MCF 10A (cell line): ENCODE measurements around the gene NTM. TPM values are rescaled to one million over a fixed set of nuclear protein-coding genes. Genes with fewer than 3 reads are reported as not detected.

Experiments used
- BruUV-seq: library from RNA; stranded (reverse); fragments of 400-500 nt; replicated peaks from 2 replicates; lab custom pipeline; 2021; lab: Mats Ljungman, UMichigan
- CTCF ChIA-PET: fragments of 300-600 bp; sonication (Branson Sonifier 250); formaldehyde crosslinking; extraction: SDS; loops from one replicate; lab custom pipeline; 2021; ENCODE audit warnings: antibody characterized with exemption, inconsistent platforms; lab: Yijun Ruan, JAX
- POLR2A ChIA-PET: fragments of 300-600, 350-650 bp; sonication (Branson Sonifier 250); formaldehyde crosslinking; extraction: SDS; loops from one replicate; lab custom pipeline; 2020; ENCODE audit warnings: antibody characterized with exemption, inconsistent platforms; lab: Yijun Ruan, JAX
- DNase-seq: peaks from one replicate; pipeline ENCODE4 v3.0.0-alpha.2; 2018; ENCODE audit not compliant: unreplicated experiment
- H3K27ac Mint-ChIP-seq: one replicate; pipeline ENCODE4 v1.8.0; 2022; ENCODE audit warnings: mild to moderate bottlenecking, low read depth, mixed read lengths; ENCODE audit not compliant: unreplicated experiment
- H3K27me3 Mint-ChIP-seq: one replicate; pipeline ENCODE4 v1.8.0; 2022; ENCODE audit warnings: mixed read lengths; ENCODE audit not compliant: insufficient read depth, unreplicated experiment
- H3K36me3 Mint-ChIP-seq: one replicate; pipeline ENCODE4 v1.8.0; 2022; ENCODE audit warnings: mild to moderate bottlenecking, moderate library complexity, mixed read lengths; ENCODE audit not compliant: insufficient read depth, unreplicated experiment
- H3K4me1 Mint-ChIP-seq: one replicate; pipeline ENCODE4 v1.8.0; 2022; ENCODE audit warnings: mixed read lengths; ENCODE audit not compliant: insufficient read depth, unreplicated experiment
- H3K4me3 Mint-ChIP-seq: one replicate; pipeline ENCODE4 v1.8.0; 2022; ENCODE audit warnings: mild to moderate bottlenecking, moderate library complexity, mixed read lengths; ENCODE audit not compliant: unreplicated experiment
- H3K9me3 Mint-ChIP-seq: one replicate; pipeline ENCODE4 v1.8.0; 2022; ENCODE audit warnings: mixed read lengths; ENCODE audit not compliant: unreplicated experiment
- intact Hi-C: fragments of 100-400 bp; cut with micrococcal nuclease; formaldehyde crosslinking; loops from 2 replicates; pipeline ENCODE4 v1.14.1; 2022
- total RNA-seq: library from RNA; stranded (reverse); gene quantifications from 2 replicates; pipeline ENCODE4 v1.2.3, GENCODE V29; 2022
- TF ChIP-seq, protein P1 (sequence below): fragments of 200-600 bp; IDR thresholded peaks from one replicate; pipeline ENCODE4 v1.8.0; 2022; ENCODE audit warnings: antibody characterized with exemption, mild to moderate bottlenecking; ENCODE audit not compliant: unreplicated experiment

NTM gene
- total RNA-seq, 1 experiment from 2014 or later = not detected

DNA sequence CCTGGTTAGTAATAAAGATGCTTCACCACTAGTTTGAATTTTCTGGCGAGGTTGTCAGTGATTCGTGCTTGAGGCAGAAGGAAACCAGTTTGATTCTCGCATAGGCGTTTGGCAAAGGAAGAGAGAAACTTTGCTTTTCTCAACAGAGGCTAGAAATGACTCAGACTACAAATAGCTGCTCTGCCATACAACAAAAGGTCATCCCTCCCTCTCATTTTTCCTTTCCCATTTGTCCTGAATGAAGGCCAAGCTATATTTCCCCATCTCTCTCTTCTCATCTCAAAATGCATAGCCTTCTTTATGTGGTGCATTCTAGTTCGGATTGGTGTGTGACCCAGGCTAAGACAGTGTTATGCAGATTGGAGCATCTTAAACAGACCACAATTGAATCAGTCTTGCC, 741.4 kb downstream of the NTM start:
- H3K4me3 Mint-ChIP-seq = no peak overlapping the region
- H3K4me1 Mint-ChIP-seq = no peaks in the 10 kb centered on the region
- H3K9me3 Mint-ChIP-seq = peaks cover 37% of the 10 kb centered on the region
- no peak for DNase-seq
- no peaks in the 10 kb centered on the region for H3K27me3 Mint-ChIP-seq
- ChIA-PET CTCF (no interaction called here), POLR2A (no interaction called here)
- TF ChIP-seq, protein P1, sequence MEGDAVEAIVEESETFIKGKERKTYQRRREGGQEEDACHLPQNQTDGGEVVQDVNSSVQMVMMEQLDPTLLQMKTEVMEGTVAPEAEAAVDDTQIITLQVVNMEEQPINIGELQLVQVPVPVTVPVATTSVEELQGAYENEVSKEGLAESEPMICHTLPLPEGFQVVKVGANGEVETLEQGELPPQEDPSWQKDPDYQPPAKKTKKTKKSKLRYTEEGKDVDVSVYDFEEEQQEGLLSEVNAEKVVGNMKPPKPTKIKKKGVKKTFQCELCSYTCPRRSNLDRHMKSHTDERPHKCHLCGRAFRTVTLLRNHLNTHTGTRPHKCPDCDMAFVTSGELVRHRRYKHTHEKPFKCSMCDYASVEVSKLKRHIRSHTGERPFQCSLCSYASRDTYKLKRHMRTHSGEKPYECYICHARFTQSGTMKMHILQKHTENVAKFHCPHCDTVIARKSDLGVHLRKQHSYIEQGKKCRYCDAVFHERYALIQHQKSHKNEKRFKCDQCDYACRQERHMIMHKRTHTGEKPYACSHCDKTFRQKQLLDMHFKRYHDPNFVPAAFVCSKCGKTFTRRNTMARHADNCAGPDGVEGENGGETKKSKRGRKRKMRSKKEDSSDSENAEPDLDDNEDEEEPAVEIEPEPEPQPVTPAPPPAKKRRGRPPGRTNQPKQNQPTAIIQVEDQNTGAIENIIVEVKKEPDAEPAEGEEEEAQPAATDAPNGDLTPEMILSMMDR = no peak
- H3K27ac Mint-ChIP-seq = no peak overlapping the region
- no TSS peak for BruUV-seq
- no peaks in the 10 kb centered on the region for H3K36me3 Mint-ChIP-seq
- intact Hi-C loops = no loop called here

GRCh38 chr11:132112846-132113245, 742.4 kb downstream of the NTM start:
- no peak for DNase-seq
- Mint-ChIP-seq H3K27ac (no peak overlapping the region), H3K4me1 (no peaks in the 10 kb centered on the region), H3K4me3 (no peak overlapping the region), H3K27me3 (no peaks in the 10 kb centered on the region), H3K9me3 (peaks cover 33% of the 10 kb centered on the region), H3K36me3 (no peaks in the 10 kb centered on the region)
- intact Hi-C loops = no loop called here
- POLR2A ChIA-PET = no interaction called here
- CTCF ChIA-PET = no interaction called here
- TF ChIP-seq, protein P1 = no peak
- no TSS peak for BruUV-seq

DNA sequence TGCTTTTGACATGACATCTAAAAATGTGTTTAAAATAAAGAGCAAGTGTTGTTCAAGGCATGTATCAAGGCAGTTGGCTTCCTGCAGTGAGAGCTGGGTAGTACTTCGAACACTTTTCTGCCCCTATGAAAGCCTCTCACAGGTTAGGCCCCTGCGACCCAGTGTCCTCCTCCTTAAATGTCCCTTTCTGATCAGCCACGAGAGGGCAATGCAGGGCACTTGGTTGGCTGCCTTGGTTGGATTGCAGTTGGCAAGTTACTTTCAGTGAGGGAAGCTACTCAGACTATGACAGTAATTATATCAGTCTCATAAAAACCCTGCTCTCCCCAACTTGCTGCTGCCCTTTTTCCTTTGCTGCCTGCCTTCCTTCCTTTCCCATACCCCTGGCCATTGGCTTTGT, 743.8 kb downstream of the NTM start:
- POLR2A ChIA-PET = no interaction called here
- intact Hi-C loops = no loop called here
- H3K4me3 Mint-ChIP-seq = no peak overlapping the region
- peaks cover 27% of the 10 kb centered on the region for H3K9me3 Mint-ChIP-seq
- no TSS peak for BruUV-seq
- TF ChIP-seq, protein P1 = no peak
- no peaks in the 10 kb centered on the region for H3K36me3 Mint-ChIP-seq
- no peaks in the 10 kb centered on the region for H3K27me3 Mint-ChIP-seq
- no peaks in the 10 kb centered on the region for H3K4me1 Mint-ChIP-seq
- no peak overlapping the region for H3K27ac Mint-ChIP-seq
- no peak for DNase-seq
- CTCF ChIA-PET = interaction anchor here (0.6 kb wide), 2 partner anchors 365 to 922 kb away, joined by 3 read pairs; no protein-coding TSS in a partner anchor

DNA sequence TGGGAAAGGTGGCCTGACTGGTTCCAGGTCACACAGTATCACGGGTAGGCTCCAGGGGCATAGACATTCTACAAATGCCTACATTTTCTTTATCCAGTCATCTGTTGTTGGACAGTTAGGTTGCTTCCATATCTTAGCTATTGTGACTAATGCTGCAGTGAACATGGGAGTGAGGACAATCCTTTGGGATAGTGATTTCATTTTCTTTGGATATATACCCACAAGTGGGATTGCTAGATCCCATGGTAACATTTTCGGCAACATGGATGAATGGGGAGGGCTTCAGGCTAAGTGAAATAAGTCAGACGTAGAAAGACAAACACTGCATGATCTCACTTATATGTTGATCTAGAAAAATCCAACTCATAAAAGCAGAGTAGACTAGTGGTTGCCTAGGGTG, 744.3 kb downstream of the NTM start:
- Mint-ChIP-seq H3K27ac (no peak overlapping the region), H3K9me3 (peaks cover 23% of the 10 kb centered on the region), H3K4me3 (no peak overlapping the region), H3K27me3 (no peaks in the 10 kb centered on the region), H3K36me3 (no peaks in the 10 kb centered on the region), H3K4me1 (no peaks in the 10 kb centered on the region)
- no TSS peak for BruUV-seq
- intact Hi-C loops = no loop called here
- CTCF ChIA-PET = interaction anchor here (0.6 kb wide), 1 partner anchor 922 kb away, joined by 3 read pairs; no protein-coding TSS in a partner anchor
- DNase-seq = no peak
- TF ChIP-seq, protein P1 = no peak
- POLR2A ChIA-PET = no interaction called here
